GM12873 (cell line): ENCODE results near the gene CADPS2.
A peak's percentile ranks its signal among the peaks of the same experiment; 100 is the strongest.

Experiments used
- TF ChIP-seq, protein P1 (sequence below): IDR thresholded peaks from 2 replicates; pipeline ENCODE4 v1.5.1; 2012; ENCODE audit warnings: low read depth, mild to moderate bottlenecking, moderate library complexity, low read length, control low read depth; ENCODE audit not compliant: insufficient read depth; ENCODE audit errors: missing control alignments

Gene CADPS2

DNA sequence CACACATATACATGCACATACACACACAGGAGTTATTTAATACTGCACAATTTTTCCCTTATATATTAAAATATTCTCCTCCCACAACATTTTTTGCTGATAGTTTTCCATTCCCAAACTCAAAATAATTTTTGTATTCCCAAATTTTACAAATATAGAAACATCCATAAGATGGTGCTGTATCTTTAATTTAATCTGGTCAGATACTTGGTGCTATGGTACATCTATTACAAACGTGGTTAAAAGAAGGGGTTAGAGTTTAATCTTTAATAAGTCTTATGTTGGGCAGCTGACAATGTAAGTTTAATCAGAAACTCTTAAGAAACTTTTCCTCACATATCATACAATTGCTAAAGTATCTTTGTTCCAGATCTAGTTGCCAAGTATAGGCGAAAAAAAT lies 10.2 kb upstream of the CADPS2 start:
- TF ChIP-seq, protein P1, sequence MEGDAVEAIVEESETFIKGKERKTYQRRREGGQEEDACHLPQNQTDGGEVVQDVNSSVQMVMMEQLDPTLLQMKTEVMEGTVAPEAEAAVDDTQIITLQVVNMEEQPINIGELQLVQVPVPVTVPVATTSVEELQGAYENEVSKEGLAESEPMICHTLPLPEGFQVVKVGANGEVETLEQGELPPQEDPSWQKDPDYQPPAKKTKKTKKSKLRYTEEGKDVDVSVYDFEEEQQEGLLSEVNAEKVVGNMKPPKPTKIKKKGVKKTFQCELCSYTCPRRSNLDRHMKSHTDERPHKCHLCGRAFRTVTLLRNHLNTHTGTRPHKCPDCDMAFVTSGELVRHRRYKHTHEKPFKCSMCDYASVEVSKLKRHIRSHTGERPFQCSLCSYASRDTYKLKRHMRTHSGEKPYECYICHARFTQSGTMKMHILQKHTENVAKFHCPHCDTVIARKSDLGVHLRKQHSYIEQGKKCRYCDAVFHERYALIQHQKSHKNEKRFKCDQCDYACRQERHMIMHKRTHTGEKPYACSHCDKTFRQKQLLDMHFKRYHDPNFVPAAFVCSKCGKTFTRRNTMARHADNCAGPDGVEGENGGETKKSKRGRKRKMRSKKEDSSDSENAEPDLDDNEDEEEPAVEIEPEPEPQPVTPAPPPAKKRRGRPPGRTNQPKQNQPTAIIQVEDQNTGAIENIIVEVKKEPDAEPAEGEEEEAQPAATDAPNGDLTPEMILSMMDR, result no peak

DNA sequence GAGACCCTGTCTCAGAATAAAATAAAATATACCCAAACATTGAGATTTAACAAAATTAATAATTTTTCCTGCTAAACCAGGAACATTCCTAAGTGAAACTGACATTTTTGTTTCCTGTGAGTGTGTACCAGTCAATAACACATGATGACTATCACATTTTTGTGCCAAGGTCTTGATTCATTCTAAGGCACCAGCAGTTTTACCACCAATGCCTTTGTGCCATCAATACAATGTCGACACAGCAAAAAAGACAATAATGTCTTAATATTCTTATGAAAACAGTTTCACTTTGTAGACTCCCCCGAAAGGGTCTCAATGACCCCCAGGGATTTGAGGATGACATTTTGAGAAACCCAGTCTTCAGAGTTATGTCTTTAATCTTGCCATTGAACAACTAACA lies 7.2 kb upstream of the CADPS2 start:
- TF ChIP-seq, protein P1, result no peak

DNA sequence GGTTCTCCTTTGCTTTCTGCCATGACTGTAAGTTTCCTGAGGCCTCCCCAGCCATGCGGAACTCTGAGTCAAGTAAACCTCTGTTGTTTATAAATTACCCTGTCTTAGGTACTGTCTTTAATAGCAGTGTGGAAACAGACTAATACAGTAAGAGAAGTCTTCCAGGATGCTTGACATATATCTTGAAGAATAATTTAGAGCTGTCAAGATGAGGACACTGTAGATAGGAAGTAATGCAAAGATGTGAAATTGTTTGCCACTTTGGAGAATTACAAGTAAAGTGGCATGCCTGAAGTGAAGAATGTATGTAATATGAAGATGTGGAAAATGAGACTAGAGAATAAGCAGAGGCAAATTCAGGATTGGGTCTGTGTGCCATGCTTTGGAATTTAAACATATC lies 2.9 kb upstream of the CADPS2 start:
- TF ChIP-seq, protein P1, result no peak

DNA sequence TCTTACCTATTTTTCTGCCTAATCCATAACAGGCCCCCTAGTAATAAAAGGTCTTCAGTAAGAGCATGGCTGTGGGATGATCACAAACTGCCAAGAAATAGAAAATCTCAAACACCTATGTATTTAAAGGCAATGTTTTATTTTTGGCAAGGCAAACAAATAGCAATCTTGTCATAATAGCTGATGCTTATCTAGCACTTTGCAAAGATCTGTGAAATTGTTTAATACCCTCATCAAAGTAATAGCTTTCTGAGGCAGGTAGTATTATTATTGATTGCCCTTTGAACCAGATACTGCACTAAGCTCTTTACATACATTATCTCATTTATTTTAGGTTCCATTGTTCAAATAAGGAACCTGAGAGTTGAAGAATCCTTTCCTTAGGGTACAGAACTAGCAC lies 1.6 kb upstream of the CADPS2 start:
- TF ChIP-seq, protein P1, result no peak

DNA sequence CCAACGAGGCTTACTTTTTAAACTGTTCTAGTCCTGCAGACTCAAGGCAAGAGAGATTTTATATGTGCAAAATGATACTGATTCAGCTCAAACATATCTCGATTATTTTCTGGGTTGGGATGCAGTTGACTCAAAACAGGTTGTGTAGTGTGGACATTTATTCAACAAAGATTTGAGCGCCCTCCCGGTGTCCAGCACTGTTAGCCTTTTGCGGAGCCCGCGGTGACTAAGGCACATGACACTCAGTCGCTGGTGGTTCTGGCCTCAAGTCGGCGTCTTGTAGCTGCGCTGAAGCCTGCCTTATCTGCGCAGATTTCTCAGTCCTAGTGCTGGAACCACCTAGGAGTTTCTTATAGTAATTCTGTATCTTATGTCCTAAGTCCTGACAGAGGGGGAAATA lies 938 bp upstream of the CADPS2 start:
- TF ChIP-seq, protein P1, result no peak

DNA sequence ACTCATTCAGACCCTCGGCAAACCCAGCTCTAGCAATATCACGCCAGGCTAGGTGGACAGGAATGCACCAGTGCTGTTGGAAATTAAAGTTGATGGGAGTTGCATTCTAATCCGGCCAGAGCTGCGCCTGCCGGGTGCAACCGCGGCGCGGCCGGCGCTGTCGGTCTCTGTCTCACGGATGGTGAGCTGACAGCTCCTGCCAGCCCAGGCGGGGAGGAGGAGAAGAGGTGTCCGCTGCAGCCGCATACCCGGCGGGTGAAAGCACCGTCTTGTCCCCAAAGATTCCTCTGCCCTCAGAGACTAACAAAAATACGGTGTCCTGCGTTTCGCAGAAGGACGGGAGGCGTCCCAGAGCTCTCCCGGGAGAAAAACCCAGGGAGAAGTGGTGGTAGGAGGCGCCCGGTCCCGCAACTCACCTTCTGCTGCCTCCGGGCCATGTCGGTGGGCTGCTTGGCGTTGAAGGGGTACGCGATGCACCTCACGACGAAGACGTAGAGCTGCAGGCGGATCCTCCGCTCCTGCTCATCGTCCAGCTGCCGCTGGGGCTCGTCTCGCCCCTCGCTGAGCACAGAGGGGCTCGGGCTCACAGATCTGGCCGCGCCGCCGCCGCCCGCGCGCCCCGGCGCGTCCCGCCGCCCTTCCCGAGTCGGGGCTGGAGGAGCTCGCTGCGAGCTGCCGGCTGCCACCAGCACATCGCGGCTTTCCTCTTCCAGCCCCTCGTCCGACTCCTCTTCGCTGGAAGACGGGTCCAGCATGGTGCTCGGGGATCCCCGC lies 490 bp downstream of the CADPS2 start:
- TF ChIP-seq, protein P1, result peak; percentile 4

DNA sequence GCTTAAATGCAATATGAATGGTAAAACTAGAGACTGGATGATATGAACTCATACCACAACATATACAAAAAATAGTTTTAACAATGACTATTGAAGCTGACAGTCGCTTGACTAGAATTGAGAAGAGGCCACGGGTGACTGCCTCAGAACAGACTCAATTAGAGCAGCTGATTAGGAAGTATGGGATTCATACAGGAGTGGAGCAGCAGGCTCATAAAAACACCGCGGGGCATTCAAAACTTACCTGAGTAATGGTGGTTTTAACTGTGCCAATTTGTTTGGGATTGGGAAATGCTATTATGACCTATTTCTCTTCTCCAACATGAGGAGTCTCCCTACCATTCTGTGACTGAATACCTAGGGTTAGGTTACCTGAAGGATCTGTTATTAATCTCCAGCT lies 2.1 kb downstream of the CADPS2 start:
- TF ChIP-seq, protein P1, result no peak
